Measurements from ENCODE around the gene CTCF. TPM values are rescaled to one million over a fixed set of nuclear protein-coding genes. Genes with fewer than 3 reads are reported as not detected.

Gene CTCF
- total RNA-seq, 1 donor from 2014 or later, result 31.3 TPM

- Histone ChIP-seq H3K27ac (ENCODE audit: low read depth, low read length) (peak overlapping the region; percentile 16), H3K36me3 (ENCODE audit: control insufficient read depth in 3 of 3, insufficient read depth in 3 of 3, low read length in 3 of 3) (peaks cover 8 to 11% (median 8%) of the 10 kb centered on the region in 3 donors), H3K9me3 (ENCODE audit: control insufficient read depth in 3 of 3, low read length in 3 of 3) (no peaks in the 10 kb centered on the region), H3K27me3 (ENCODE audit: control insufficient read depth in 3 of 3, insufficient read depth in 3 of 3, low read length in 3 of 3) (no peaks in the 10 kb centered on the region), H3K4me3 (ENCODE audit: low read length in 3 of 3) (no peak overlapping the region), H3K4me1 (ENCODE audit: control insufficient read depth in 3 of 3, insufficient read depth in 3 of 3, low read length in 3 of 3) (peaks cover 3 to 9% (median 5%) of the 10 kb centered on the region in 3 donors), H3K9ac (ENCODE audit: low read depth in 1 of 3, low read length in 3 of 3) (no peak overlapping the region)
Measured at GRCh38 chr16:67685388-67686112, 123.2 kb downstream of the CTCF start.

Small RNA genes lying within 50 kb of the gene (small RNA-seq; reads per million reads assigned to genes)
- not detected for gene AC027682.3

Other genes with a start within 250 kb of the CTCF start
- not detected for gene KCTD19, start 235.8 kb upstream of the CTCF start, total RNA-seq
- gene LRRC36, start 235.7 kb upstream of the CTCF start, total RNA-seq, result not detected
- gene TPPP3, start 169.0 kb upstream of the CTCF start, total RNA-seq, result 135 TPM
- gene ZDHHC1, start 146.0 kb upstream of the CTCF start, total RNA-seq, result 11.5 TPM
- gene HSD11B2, start 131.4 kb upstream of the CTCF start, total RNA-seq, result 2.6 TPM
- 46.4 TPM for gene ATP6V0D1, start 81.4 kb upstream of the CTCF start, total RNA-seq
- gene AGRP, start 79.0 kb upstream of the CTCF start, total RNA-seq, result not detected
- 30.8 TPM for gene RIPOR1, start 33.7 kb upstream of the CTCF start, total RNA-seq
- not detected for gene CARMIL2, start 82.6 kb downstream of the CTCF start, total RNA-seq
- 10.4 TPM for gene ACD, start 97.7 kb downstream of the CTCF start, total RNA-seq
- gene PARD6A, start 98.4 kb downstream of the CTCF start, total RNA-seq, result 0.52 TPM
- gene ENKD1, start 104.2 kb downstream of the CTCF start, total RNA-seq, result 5.2 TPM
- gene C16orf86, start 104.3 kb downstream of the CTCF start, total RNA-seq, result 3.1 TPM
- gene GFOD2, start 156.8 kb downstream of the CTCF start, total RNA-seq, result 12.5 TPM
- gene RANBP10, start 244.0 kb downstream of the CTCF start, total RNA-seq, result 4.7 TPM
- gene TSNAXIP1, start 244.4 kb downstream of the CTCF start, total RNA-seq, result 0.52 TPM